ENCODE results near the gene AKR7A2. TPM values are rescaled to one million over a fixed set of nuclear protein-coding genes. Genes with fewer than 3 reads are reported as not detected.
A peak's percentile ranks its signal among the peaks of the same experiment; 100 is the strongest.
"Not testable (repeated sequence)": the region's sequence is repeated elsewhere in the genome, so short reads cannot be mapped to it uniquely, and the experiment has no call there.

The AKR7A2 gene
- total RNA-seq, 3 donors from 2014 or later, result 19.2 to 26.3 (median 20.5) TPM

DNA sequence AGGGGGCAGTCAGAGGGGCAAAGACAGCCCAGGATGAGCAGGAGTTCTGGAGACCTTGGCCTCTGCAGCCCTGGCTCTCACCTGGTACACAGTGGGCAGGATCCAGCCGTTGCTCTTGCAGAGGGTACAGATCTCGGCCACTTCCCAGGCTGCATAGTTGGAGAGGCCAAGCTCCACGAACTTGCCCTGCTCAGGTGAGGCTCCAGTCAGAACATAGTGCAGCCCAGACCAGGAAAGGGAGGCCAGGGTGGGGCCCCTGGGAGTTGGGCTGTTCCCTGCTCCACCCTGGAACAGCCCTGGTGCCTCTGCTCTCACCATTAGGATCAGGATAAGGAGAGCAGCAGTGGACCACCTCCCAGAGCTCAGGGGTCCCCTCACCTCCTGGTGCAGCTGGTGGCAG, 26.1 kb downstream of the AKR7A2 start:
- H3K27me3 Mint-ChIP-seq (ENCODE audit: low read depth); H3K36me3 Mint-ChIP-seq (ENCODE audit: insufficient read depth); H3K4me1 Mint-ChIP-seq (ENCODE audit: low read depth); H3K4me3 Mint-ChIP-seq; H3K9me3 Mint-ChIP-seq; DNase-seq; ATAC-seq: not testable (repeated sequence)

DNA sequence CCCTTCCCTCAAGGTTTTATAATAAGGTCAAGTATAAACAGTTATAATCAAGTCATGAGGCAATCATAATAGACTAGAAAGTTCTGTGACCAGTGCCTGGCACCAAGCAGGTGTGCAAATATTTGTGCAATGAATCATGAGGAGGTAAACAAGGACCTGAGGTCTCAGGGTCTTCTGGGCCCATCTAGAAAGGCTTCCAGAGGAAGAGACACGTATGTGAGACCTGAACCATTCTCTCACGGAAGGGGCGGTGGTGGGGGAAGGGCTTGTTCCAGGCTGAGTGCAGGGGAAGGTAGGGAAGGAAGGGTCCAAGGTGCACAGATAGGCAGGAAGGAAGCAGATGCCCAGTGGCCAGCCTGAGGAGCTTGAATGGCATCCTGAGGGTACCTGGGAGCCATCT, 26.6 kb downstream of the AKR7A2 start:
- not testable (repeated sequence) for ATAC-seq; H3K36me3 Mint-ChIP-seq (ENCODE audit: insufficient read depth); H3K4me3 Mint-ChIP-seq; H3K9me3 Mint-ChIP-seq; DNase-seq; H3K4me1 Mint-ChIP-seq (ENCODE audit: low read depth); H3K27me3 Mint-ChIP-seq (ENCODE audit: low read depth)

DNA sequence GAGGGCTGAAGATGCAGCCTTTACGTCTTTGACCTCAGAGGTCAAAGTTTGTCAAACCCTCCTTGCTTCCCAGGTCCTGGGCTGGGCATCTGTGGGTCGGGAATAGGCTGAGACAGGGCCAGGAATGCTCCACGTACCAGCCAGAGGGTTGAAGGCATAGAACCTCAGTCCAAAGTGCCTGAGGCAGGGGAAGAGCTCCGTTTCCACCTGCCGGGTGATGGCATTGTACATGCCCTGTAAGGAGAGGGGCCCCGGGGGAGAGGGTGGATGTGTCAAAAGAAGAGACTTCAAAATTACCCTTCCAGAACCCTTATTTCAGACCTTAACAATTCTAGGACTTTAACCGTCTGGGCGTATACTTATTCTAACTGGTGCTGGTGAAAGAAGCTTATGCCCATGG, 27.1 kb downstream of the AKR7A2 start:
- no peak for ATAC-seq
- H3K36me3 Mint-ChIP-seq (ENCODE audit: insufficient read depth), result peaks cover 2% of the 10 kb centered on the region
- DNase-seq, result no peak
- peaks cover 10% of the 10 kb centered on the region for H3K27me3 Mint-ChIP-seq (ENCODE audit: low read depth)
- peaks cover 8% of the 10 kb centered on the region for H3K4me1 Mint-ChIP-seq (ENCODE audit: low read depth)
- H3K4me3 Mint-ChIP-seq, result no peak overlapping the region
- no peaks in the 10 kb centered on the region for H3K9me3 Mint-ChIP-seq

DNA sequence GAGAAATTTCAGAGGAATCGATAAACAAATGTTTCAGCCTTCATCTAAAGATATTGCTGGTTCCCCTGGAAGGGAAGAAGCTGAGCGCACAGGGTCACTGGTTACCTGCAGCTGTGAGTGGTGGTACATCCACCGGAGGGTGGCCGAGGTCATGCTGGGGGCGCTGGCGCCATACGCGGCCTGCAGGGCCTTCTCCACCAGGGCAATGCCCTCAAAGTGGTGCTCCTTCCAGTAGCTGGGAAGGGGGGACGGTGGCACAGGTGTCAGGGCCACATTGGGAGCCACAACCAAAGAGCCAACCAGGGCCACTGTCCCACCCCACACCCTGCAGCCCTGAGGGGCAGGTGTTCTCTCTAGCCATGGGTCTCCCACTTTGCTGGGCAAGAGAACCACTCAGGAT, 28.1 kb downstream of the AKR7A2 start:
- Mint-ChIP-seq H3K27me3 (ENCODE audit: low read depth) (peaks cover 5% of the 10 kb centered on the region), H3K9me3 (no peaks in the 10 kb centered on the region), H3K36me3 (ENCODE audit: insufficient read depth) (no peaks in the 10 kb centered on the region), H3K4me3 (no peak overlapping the region), H3K4me1 (ENCODE audit: low read depth) (peaks cover 3% of the 10 kb centered on the region)
- DNase-seq, result no peak
- ATAC-seq, result no peak

DNA sequence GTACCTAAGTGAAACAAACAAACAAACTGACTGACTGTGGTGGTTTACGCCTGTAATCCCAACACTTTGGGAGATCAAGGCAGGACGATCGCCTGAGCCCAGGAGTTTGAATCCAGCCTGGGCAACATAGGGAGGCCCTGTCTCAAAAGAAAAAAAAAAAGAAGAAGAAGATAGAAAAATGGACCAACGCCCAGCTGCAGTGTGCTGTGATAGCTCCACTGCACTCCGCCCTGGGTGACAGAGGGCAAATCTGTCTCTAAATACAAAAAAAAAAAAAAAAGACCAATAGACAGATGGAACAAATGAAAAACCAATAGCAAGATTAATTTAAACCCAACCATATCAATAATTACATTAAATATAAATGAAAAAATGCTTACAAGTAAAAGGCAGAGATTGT, 37.3 kb downstream of the AKR7A2 start:
- no peak for DNase-seq
- Mint-ChIP-seq H3K4me3 (no peak overlapping the region), H3K36me3 (ENCODE audit: insufficient read depth) (peaks cover 1% of the 10 kb centered on the region), H3K27me3 (ENCODE audit: low read depth) (peaks cover 24% of the 10 kb centered on the region), H3K4me1 (ENCODE audit: low read depth) (peaks cover 4% of the 10 kb centered on the region), H3K9me3 (peaks cover 5% of the 10 kb centered on the region)
- no peak for ATAC-seq

DNA sequence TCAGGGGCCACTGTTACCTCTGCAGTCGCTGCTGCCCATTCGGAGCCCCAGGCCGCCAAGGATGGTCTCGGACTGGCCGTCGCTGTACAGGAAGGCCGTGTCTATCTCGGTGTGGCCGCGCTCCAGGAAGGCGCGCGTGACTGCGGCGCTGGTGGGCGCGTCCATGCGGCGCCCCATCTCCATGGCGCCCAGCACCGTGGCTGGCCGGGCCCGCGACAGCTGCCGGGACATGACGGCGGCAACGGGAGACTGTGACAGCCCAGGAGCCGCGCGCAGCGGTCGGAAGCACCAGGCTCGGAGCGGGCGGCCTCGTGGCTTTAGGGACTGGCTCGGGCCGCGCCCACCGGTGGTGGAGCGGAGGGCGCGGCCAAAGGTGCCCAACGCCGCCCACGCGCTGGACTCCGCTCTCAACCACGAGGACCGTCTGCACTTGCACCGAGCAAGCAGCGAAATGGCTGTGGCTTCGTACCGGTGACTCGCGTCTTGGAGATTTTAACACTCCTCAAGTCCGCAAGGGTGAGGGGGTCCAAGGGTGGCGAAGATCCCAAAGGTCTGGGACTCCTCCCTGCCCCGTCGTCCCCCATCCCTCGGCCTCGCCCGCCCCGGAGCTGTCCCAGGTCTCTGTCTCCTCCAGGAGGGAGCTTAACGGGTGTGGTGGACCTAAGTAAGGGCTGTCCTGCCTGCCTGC, 38.0 kb downstream of the AKR7A2 start:
- not testable (repeated sequence) for DNase-seq; H3K4me1 Mint-ChIP-seq (ENCODE audit: low read depth); H3K36me3 Mint-ChIP-seq (ENCODE audit: insufficient read depth); H3K4me3 Mint-ChIP-seq; H3K9me3 Mint-ChIP-seq
- peak; percentile 60 to 70 for ATAC-seq
- peaks cover 24% of the 10 kb centered on the region for H3K27me3 Mint-ChIP-seq (ENCODE audit: low read depth)

DNA sequence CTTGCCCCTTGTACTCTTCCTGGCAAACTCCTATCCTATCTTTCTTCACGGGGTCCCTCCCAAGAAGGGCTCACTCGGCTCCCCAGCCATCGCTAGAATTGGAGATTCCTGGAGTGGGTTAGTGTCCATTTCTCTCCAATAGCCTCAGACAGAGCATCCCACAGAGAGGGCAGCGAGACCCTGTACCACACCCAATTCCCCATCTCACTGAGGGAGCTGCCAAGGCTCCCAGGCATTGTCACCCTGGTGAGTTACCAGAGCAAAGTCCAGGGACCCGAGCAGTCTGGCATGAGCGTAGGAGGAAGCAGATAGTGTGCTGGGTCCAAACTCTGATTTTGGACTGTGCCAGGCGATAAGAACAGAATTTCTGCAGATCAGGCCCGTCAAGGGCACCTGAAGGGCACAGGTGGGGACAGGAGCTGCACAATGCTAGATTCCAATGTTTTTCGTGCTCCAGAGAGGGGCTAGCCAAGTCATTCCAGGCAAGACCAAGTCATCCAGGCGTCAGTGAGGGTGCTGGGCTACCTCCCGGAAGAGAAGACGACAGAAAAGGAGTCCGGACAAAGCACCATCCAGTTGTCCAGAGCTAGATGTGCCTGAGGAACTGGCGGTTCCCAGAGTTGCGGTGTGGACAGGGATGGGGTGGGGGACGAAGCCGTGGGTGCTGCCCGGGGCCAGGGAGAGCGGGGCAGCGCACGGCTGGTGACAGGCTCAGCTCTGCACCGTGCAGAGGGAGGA, 38.7 kb downstream of the AKR7A2 start:
- Mint-ChIP-seq H3K36me3 (ENCODE audit: insufficient read depth) (peaks cover 1% of the 10 kb centered on the region), H3K9me3 (peaks cover 5% of the 10 kb centered on the region), H3K27me3 (ENCODE audit: low read depth) (peaks cover 24% of the 10 kb centered on the region), H3K4me3 (no peak overlapping the region), H3K4me1 (ENCODE audit: low read depth) (peaks cover 4% of the 10 kb centered on the region)
- ATAC-seq (peak in 1 of 2 donors; percentile 21), DNase-seq (no peak)

DNA sequence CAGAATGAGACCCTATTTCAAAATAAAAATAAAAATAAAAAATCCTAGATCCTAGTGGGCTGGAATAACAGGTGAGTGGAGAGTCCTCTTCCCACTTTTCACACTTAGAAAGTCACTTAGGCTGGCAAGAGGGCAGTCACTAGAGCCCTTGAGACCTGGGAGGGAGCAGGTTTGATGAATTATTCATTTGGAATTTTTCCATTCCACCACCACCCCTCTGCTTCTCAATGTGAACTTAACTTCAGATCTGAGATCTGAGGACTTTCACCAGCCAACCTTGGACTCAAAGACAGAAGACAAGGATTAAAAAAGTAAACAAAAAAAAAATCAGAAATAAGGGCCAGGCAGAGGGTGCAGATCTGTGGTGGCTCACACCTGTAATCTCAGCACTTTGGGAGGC, 39.9 kb downstream of the AKR7A2 start:
- DNase-seq (no peak), ATAC-seq (no peak)
- Mint-ChIP-seq H3K36me3 (ENCODE audit: insufficient read depth) (peaks cover 1% of the 10 kb centered on the region), H3K4me3 (no peak overlapping the region), H3K4me1 (ENCODE audit: low read depth) (peaks cover 4% of the 10 kb centered on the region), H3K27me3 (ENCODE audit: low read depth) (peaks cover 24% of the 10 kb centered on the region), H3K9me3 (peaks cover 5% of the 10 kb centered on the region)

DNA sequence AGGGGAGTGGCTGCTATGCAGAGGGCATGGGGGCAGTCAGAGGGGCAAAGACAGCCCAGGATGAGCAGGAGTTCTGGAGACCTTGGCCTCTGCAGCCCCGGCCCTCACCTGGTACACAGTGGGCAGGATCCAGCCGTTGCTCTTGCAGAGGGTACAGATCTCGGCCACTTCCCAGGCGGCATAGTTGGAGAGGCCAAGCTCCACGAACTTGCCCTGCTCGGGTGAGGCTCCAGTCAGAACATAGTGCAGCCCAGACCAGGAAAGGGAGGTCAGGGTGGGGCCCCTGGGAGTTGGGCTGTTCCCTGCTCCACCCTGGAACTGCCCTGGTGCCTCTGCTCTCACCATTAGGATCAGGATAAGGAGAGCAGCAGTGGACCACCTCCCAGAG, 41.6 kb downstream of the AKR7A2 start:
- H3K36me3 Mint-ChIP-seq (ENCODE audit: insufficient read depth); H3K4me1 Mint-ChIP-seq (ENCODE audit: low read depth); ATAC-seq; H3K9me3 Mint-ChIP-seq; H3K4me3 Mint-ChIP-seq; DNase-seq: not testable (repeated sequence)
- peaks cover 24% of the 10 kb centered on the region for H3K27me3 Mint-ChIP-seq (ENCODE audit: low read depth)

DNA sequence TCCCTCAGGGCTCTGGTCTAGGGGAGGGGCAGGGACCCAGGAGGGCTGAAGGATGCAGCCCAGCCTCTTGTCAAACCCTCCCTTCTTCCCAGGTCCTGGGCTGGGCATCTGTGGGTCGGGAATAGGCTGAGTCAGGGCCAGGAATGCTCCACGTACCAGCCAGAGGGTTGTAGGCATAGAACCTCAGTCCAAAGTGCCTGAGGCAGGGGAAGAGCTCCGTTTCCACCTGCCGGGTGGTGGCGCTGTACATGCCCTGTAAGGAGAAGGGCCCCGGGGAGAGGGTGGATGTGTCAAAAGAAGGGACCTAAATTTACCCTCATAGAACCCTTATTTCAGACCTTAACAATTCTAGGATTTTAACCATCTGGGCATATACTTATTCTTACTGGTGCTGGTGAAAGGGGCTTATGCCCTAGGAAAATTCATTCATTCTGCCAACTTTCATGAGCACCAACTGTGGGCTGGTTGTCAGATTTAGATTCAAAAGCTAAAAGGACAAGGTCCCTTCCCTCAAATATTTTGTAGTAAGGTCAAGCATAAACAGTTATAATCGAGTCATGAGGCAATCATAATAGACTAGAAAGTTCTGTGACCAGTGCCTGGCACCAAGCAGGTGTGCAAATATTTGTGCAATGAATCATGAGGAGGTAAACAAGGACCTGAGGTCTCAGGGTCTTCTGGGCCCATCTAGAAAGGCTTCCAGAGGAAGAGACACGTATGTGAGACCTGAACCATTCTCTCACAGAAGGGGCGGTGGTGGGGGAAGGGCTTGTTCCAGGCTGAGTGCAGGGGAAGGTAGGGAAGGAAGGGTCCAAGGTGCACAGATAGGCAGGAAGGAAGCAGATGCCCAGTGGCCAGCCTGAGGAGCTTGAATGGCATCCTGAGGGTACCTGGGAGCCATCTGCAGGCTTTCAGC, 42.3 kb downstream of the AKR7A2 start:
- H3K36me3 Mint-ChIP-seq (ENCODE audit: insufficient read depth); ATAC-seq; DNase-seq; H3K4me3 Mint-ChIP-seq; H3K9me3 Mint-ChIP-seq; H3K4me1 Mint-ChIP-seq (ENCODE audit: low read depth): not testable (repeated sequence)
- peaks cover 24% of the 10 kb centered on the region for H3K27me3 Mint-ChIP-seq (ENCODE audit: low read depth)

DNA sequence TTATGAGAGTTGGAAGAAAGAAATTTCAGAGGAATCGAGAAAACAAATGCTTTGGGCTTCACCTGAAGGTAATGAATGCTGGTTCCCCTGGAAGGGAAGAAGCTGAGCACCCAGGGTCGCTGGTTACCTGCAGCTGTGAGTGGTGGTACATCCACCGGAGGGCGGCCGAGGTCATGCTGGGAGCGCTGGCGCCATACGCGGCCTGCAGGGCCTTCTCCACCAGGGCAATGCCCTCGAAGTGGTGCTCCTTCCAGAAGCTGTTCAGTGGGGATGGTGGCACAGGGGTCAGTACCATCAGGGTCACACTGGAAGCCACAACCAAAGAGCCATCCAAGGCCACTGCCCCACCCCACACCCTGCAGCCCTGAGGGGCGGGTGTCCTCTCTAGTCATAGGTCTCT, 43.5 kb downstream of the AKR7A2 start:
- Mint-ChIP-seq H3K9me3 (no peaks in the 10 kb centered on the region), H3K4me3 (no peak overlapping the region), H3K4me1 (ENCODE audit: low read depth) (peaks cover 4% of the 10 kb centered on the region), H3K36me3 (ENCODE audit: insufficient read depth) (no peaks in the 10 kb centered on the region), H3K27me3 (ENCODE audit: low read depth) (peaks cover 19% of the 10 kb centered on the region)
- ATAC-seq (no peak), DNase-seq (no peak)

DNA sequence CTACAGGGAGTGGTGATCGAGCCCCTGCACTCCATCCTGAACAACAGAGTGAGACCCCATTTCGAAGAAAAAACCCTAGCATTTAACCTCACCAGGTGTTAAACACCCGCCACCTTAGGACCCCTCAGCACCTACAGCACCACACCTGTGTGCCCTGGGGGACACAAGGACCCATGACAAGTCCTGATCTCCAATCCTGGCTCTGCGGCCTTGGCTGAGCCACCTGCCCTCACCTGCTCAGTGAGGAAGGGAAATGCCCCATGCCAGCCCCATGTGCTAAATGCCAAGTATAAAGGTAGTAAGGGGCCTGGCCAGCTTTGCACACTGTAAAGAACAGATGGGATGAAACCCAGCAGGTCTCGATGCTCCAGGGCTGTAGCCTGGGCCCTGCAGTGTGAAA, 49.2 kb downstream of the AKR7A2 start:
- no peaks in the 10 kb centered on the region for H3K9me3 Mint-ChIP-seq
- H3K4me3 Mint-ChIP-seq, result no peak overlapping the region
- no peaks in the 10 kb centered on the region for H3K4me1 Mint-ChIP-seq (ENCODE audit: low read depth)
- no peak for DNase-seq
- H3K27me3 Mint-ChIP-seq (ENCODE audit: low read depth), result no peaks in the 10 kb centered on the region
- ATAC-seq, result peak in 1 of 2 donors; percentile 7
- H3K36me3 Mint-ChIP-seq (ENCODE audit: insufficient read depth), result peaks cover 8% of the 10 kb centered on the region

DNA sequence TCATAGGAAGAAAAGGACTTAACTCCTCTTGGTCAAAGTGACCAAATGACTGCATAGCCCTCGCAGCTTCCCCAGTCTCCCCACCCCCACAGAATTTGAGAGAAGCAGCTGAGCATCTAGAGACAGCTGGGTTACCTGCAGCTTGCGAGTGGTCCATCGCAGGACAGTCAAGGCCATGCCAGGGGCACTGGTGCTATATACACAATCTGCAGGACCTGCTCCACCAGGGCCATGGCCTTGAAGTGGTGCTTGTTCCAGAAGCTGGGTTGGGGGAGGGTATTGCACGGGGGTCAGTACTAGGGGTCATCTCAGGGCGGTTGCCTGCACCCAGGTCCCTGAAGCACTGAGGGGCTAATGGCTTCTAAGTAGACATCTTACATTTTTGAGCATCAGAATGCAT, 49.9 kb downstream of the AKR7A2 start:
- H3K4me3 Mint-ChIP-seq, result no peak overlapping the region

More for the DNA sequence above, 49.9 kb downstream of the AKR7A2 start:
- Mint-ChIP-seq H3K4me1 (ENCODE audit: low read depth) (peaks cover 5% of the 10 kb centered on the region), H3K36me3 (ENCODE audit: insufficient read depth) (peaks cover 14% of the 10 kb centered on the region), H3K9me3 (no peaks in the 10 kb centered on the region), H3K27me3 (ENCODE audit: low read depth) (no peaks in the 10 kb centered on the region)
- DNase-seq, result no peak
- no peak for ATAC-seq
